GM12878 (cell line): ENCODE measurements around the gene C17orf113. TPM values are rescaled to one million over a fixed set of nuclear protein-coding genes. Genes with fewer than 3 reads are reported as not detected.
A peak's percentile ranks its signal among the peaks of the same experiment; 100 is the strongest.

ENCODE experiments used
- ATAC-seq: fragments of 200-7000 bp; cut with Tn5 transposase; 3 replicates; pipeline ENCODE4 v1.9.1; 2020; ENCODE audit warnings: mild to moderate bottlenecking, moderate library complexity
- BruUV-seq: library from RNA; stranded (reverse); fragments of 400-500 nt; replicated peaks from 2 replicates; lab custom pipeline; 2021; lab: Mats Ljungman, UMichigan
- CTCF ChIA-PET: fragments of 300-600 bp; sonication (Branson Sonifier 250); formaldehyde crosslinking; extraction: SDS; loops from one replicate; lab custom pipeline; 2021; ENCODE audit warnings: inconsistent platforms; lab: Yijun Ruan, JAX
- POLR2A ChIA-PET: fragments of 350-600 bp; formaldehyde crosslinking; extraction: SDS; loops from one replicate; lab custom pipeline; 2021; ENCODE audit warnings: inconsistent platforms; lab: Charles Lee
- RAD21 ChIA-PET: fragments of 300-600 bp; sonication (Branson Sonifier 250); formaldehyde crosslinking; loops from one replicate; lab custom pipeline; 2023; ENCODE audit warnings: antibody characterized with exemption; ENCODE audit not compliant: unreplicated experiment; lab: Charles Lee
- SMC1A ChIA-PET: fragments of 300-600 bp; sonication (Branson Sonifier 250); formaldehyde crosslinking; loops from one replicate; lab custom pipeline; 2023; ENCODE audit not compliant: unreplicated experiment, uncharacterized antibody; lab: Charles Lee
- DNase-seq: peaks from one replicate; pipeline ENCODE4 v3.0.0-alpha.2; 2011; ENCODE audit warnings: low read depth, low spot score
- FAIRE-seq: peaks from 3 replicates; lab custom pipeline; 2011; peaks lifted over from hg19 to GRCh38; lab: Jason Lieb, UNC
- H2AFZ ChIP-seq: 2 replicates; pipeline ENCODE4 v1.6.0; 2011; ENCODE audit warnings: low read depth, low read length, control low read depth; ENCODE audit not compliant: control insufficient read depth
- H3K27ac ChIP-seq: 2 replicates; pipeline ENCODE4 v1.5.1; 2011; ENCODE audit warnings: control low read depth; ENCODE audit not compliant: control insufficient read depth, insufficient read depth
- H3K27me3 ChIP-seq, 2 experiments: replicated peaks in 1 of 2; 2 replicates each; pipeline versions ENCODE4 v1.6.0 to v1.6.1; 2011; ENCODE audit warnings: low read length in 1 of 2; ENCODE audit not compliant: control insufficient read depth in 2 of 2, insufficient read depth in 2 of 2
- H3K36me3 ChIP-seq, 2 experiments: 2 replicates each; pipeline ENCODE4 v1.5.1; 2011; ENCODE audit warnings: low read length in 1 of 2; ENCODE audit not compliant: control insufficient read depth in 2 of 2, insufficient read depth in 2 of 2
- H3K4me1 ChIP-seq: 2 replicates; pipeline ENCODE4 v1.6.1; 2011; ENCODE audit warnings: mild to moderate bottlenecking, low read length, moderate library complexity, mixed read lengths; ENCODE audit not compliant: control insufficient read depth, insufficient read depth
- H3K4me2 ChIP-seq: 2 replicates; pipeline ENCODE4 v1.6.0; 2011; ENCODE audit warnings: control low read depth; ENCODE audit not compliant: control insufficient read depth, insufficient read depth
- H3K4me3 ChIP-seq: fragments of 200-600 bp; sonication (generic); 2 replicates; pipeline ENCODE4 v1.5.1; 2016
- H3K79me2 ChIP-seq: 2 replicates; pipeline ENCODE4 v1.6.0; 2011; ENCODE audit warnings: low read length; ENCODE audit not compliant: control insufficient read depth, insufficient read depth
- H3K9ac ChIP-seq: 2 replicates; pipeline ENCODE4 v1.8.0; 2011; ENCODE audit warnings: low read length, control low read depth, mixed read lengths; ENCODE audit not compliant: control insufficient read depth, insufficient read depth
- H3K9me3 ChIP-seq: replicated peaks from 3 replicates; pipeline ENCODE4 v1.5.1; 2011; ENCODE audit warnings: mild to moderate bottlenecking, low read length; ENCODE audit not compliant: control insufficient read depth, insufficient read depth
- H4K20me1 ChIP-seq: 2 replicates; pipeline ENCODE4 v1.6.0; 2011; ENCODE audit not compliant: control insufficient read depth, insufficient read depth
- ASH2L ChIP-seq: fragments of 300-600, 200-600 bp; sonication (generic); IDR thresholded peaks from 2 replicates; pipeline ENCODE4 v1.6.1; 2017; ENCODE audit warnings: low read depth, mild to moderate bottlenecking, borderline replicate concordance
- CREB1 ChIP-seq: IDR thresholded peaks from 2 replicates; pipeline ENCODE4 v1.6.1; 2012; ENCODE audit warnings: low read depth, mild to moderate bottlenecking, inconsistent platforms
- ETV6 ChIP-seq, 2 experiments: fragments of 450-650 bp in 1 of 2; IDR thresholded peaks in 1 of 2; conservative IDR thresholded peaks in 1 of 2; 2 replicates each; pipeline ENCODE4 v1.6.1; 2014; ENCODE audit warnings: antibody characterized with exemption in 1 of 2, borderline replicate concordance in 1 of 2, low read depth in 1 of 2, mild to moderate bottlenecking in 1 of 2, moderate library complexity in 1 of 2
- HDGF ChIP-seq: fragments of 450-650 bp; IDR thresholded peaks from 2 replicates; pipeline ENCODE4 v1.6.1; 2016; ENCODE audit warnings: antibody characterized with exemption
- IKZF2 ChIP-seq, 2 experiments: fragments of 450-650 bp; IDR thresholded peaks; 2 replicates each; pipeline ENCODE4 v1.6.1; 2017; ENCODE audit warnings: mild to moderate bottlenecking in 2 of 2, moderate library complexity in 2 of 2
- KAT2A ChIP-seq: conservative IDR thresholded peaks from 2 replicates; pipeline ENCODE4 v1.6.1; 2011; ENCODE audit warnings: low read depth, low read length; ENCODE audit not compliant: control insufficient read depth
- KLF5 ChIP-seq: fragments of 450-650 bp; IDR thresholded peaks from 2 replicates; pipeline ENCODE4 v1.6.1; 2014; ENCODE audit warnings: mild to moderate bottlenecking; ENCODE audit not compliant: partially characterized antibody
- LARP7 ChIP-seq: fragments of 450-650 bp; IDR thresholded peaks from 2 replicates; pipeline ENCODE4 v1.6.1; 2017; ENCODE audit warnings: mild to moderate bottlenecking
- MAX ChIP-seq: IDR thresholded peaks from 2 replicates; pipeline ENCODE4 v1.6.1; 2012; ENCODE audit warnings: low read depth, low read length, improper control_type of control experiment
- MEF2B ChIP-seq: fragments of 450-650 bp; IDR thresholded peaks from 2 replicates; pipeline ENCODE4 v1.6.1; 2018; ENCODE audit warnings: mild to moderate bottlenecking, moderate library complexity; ENCODE audit not compliant: partially characterized antibody, poor library complexity, severe bottlenecking
- MTA2 ChIP-seq: fragments of 450-650 bp; IDR thresholded peaks from 2 replicates; pipeline ENCODE4 v1.6.1; 2016; ENCODE audit warnings: low read depth, mild to moderate bottlenecking, moderate library complexity
- MYB ChIP-seq: fragments of 150-350 bp; IDR thresholded peaks from 2 replicates; pipeline ENCODE4 v1.6.1; 2014; ENCODE audit warnings: mild to moderate bottlenecking, low read depth, low read length, borderline replicate concordance
- PRDM15 ChIP-seq: fragments of 450-650 bp; formaldehyde crosslinking; IDR thresholded peaks from 2 replicates; pipeline ENCODE4 v1.4.0; 2020; ENCODE audit warnings: mild to moderate bottlenecking, moderate library complexity
- SMARCA5 ChIP-seq: fragments of 450-650 bp; IDR thresholded peaks from 2 replicates; pipeline ENCODE4 v1.6.1; 2017; ENCODE audit warnings: mild to moderate bottlenecking
- SPI1 ChIP-seq: IDR thresholded peaks from 2 replicates; pipeline ENCODE4 v1.6.1; 2011; ENCODE audit warnings: low read depth, mild to moderate bottlenecking, low read length, moderate library complexity, borderline replicate concordance; ENCODE audit not compliant: insufficient read depth
- TCF3 ChIP-seq: IDR thresholded peaks from 2 replicates; pipeline ENCODE4 v1.6.1; 2012; ENCODE audit warnings: low read depth, mild to moderate bottlenecking, low read length, borderline replicate concordance; ENCODE audit not compliant: insufficient read depth
- USF1 ChIP-seq: IDR thresholded peaks from 2 replicates; pipeline ENCODE4 v1.6.1; 2011; ENCODE audit warnings: borderline replicate concordance, low read depth, mild to moderate bottlenecking, moderate library complexity, mixed read lengths, low read length; ENCODE audit not compliant: insufficient read depth; ENCODE audit errors: extremely low read length
- ZNF217 ChIP-seq: fragments of 450-650 bp; IDR thresholded peaks from 2 replicates; pipeline ENCODE4 v1.6.1; 2017; ENCODE audit warnings: antibody characterized with exemption, mild to moderate bottlenecking
- WGBS: methylation state at CpG from one replicate; pipeline ENCODE4 v1.1.6; 2016; ENCODE audit warnings: low lambda C conversion rate; ENCODE audit not compliant: insufficient replicate concordance, insufficient coverage; ENCODE audit errors: missing lambda C conversion rate; 5-methylcytosine and 5-hydroxymethylcytosine counted together
- in situ Hi-C: fragments of 300-500 bp; cut with MboI; formaldehyde crosslinking; loops from 9 replicates; pipeline ENCODE4 v1.14.3; 2018; ENCODE audit warnings: mixed read lengths
- intact Hi-C: fragments of 100-400 bp; cut with micrococcal nuclease; formaldehyde crosslinking; loops from one replicate; pipeline ENCODE4 v1.14.2; 2022; ENCODE audit not compliant: unreplicated experiment
- polyA plus RNA-seq, 11 experiments: library from polyadenylated mRNA; depleted of rRNA in 4 of 11; unstranded in 6 of 11; stranded (reverse) in 5 of 11; fragments of >200 nt; fragmentation: Nextera tagmentation in 4 of 11; fragmentation: Illumina TruSeq in 1 of 11; extraction: Ambion mirVana in 4 of 11; extraction: Trizol in 1 of 11; gene quantifications; 1 replicate in 1 of 11; 2 replicates in 10 of 11; pipeline versions ENCODE4 v1.2.1 to v1.2.3, GENCODE V29; 2011 to 2016; ENCODE audit warnings: inconsistent platforms in 2 of 11, missing spikeins in 2 of 11, low read depth in 1 of 11
- total RNA-seq, 4 experiments: library from RNA; depleted of rRNA in 3 of 4; stranded (reverse); fragments of >200 nt in 3 of 4; fragmentation: Illumina TruSeq in 1 of 4; extraction: Trizol in 1 of 4; gene quantifications; 2 replicates each; pipeline versions ENCODE4 v1.2.1 to v1.2.3, GENCODE V29; 2013 to 2021

C17orf113 gene
- total and polyA plus RNA-seq, 10 of the 15 experiments (the other 5 are each of a cell fraction or from before 2014, with no cell fraction given), result 0.03 to 0.17 (median 0.08) TPM; not detected in 3

GRCh38 chr17:42018339-42018738, 32.1 kb downstream of the C17orf113 start (continued):
- TF ChIP-seq LARP7, result no peak
- no peak for TF ChIP-seq USF1
- TF ChIP-seq ETV6 (conservative IDR thresholded peaks at IDR 0.05 in 1 of 2, IDR thresholded peaks at IDR 0.05 in 1 of 2; ENCODE audit: borderline replicate concordance in 1 of 2, low read depth in 1 of 2), result no peak

GRCh38 chr17:42017866-42018200, 32.6 kb downstream of the C17orf113 start:
- peak overlapping the region; percentile 85 for H3K4me3 ChIP-seq
- H3K27me3 ChIP-seq, result no peaks in the 10 kb centered on the region
- peak overlapping the region; percentile 95 for H2AFZ ChIP-seq
- CTCF ChIA-PET, result interaction anchor here (0.6 to 5.6 kb wide), 22 partner anchors 9 to 389 kb away, joined by 3 to 85 read pairs (median 5); partner anchors contain the start of genes ACLY, CNP, DHX58 and KCNH4
- FAIRE-seq (no peak), ATAC-seq (peak; percentile 18), DNase-seq (no peak)
- intact Hi-C loops (loop anchor here (2.0 kb wide), 1 partner anchor 51 kb away; the partner anchor contains the start of gene CNP), in situ Hi-C loops (loop anchor here (25.0 kb wide), 1 partner anchor 1194 kb away; the partner anchor contains the start of gene TMEM106A)
- no peaks in the 10 kb centered on the region for H4K20me1 ChIP-seq
- no peaks in the 10 kb centered on the region for H3K9me3 ChIP-seq
- SMC1A ChIA-PET, result interaction anchor here (0.7 to 2.5 kb wide), 9 partner anchors 8 to 164 kb away, joined by 3 to 19 read pairs (median 4); partner anchors contain the start of genes CNP and DHX58
- H3K9ac ChIP-seq, result peak overlapping the region; percentile 99
- no TSS peak for BruUV-seq
- H3K27ac ChIP-seq, result peak overlapping the region; percentile 97
- RAD21 ChIA-PET, result interaction anchor here (0.7 to 6.6 kb wide), 12 partner anchors 9 to 164 kb away, joined by 3 to 53 read pairs (median 6); partner anchors contain the start of genes ACLY, CNP and DHX58
- POLR2A ChIA-PET, result interaction anchor here (0.5 to 3.2 kb wide), 16 partner anchors 12 to 164 kb away, joined by 3 to 45 read pairs (median 6); partner anchors contain the start of genes CNP, DHX58, KAT2A and KCNH4
- H3K79me2 ChIP-seq, result peaks cover 64% of the 10 kb centered on the region
- 24% methylated on average over 11 of the region's 11 CpGs for WGBS
- peaks cover 23% of the 10 kb centered on the region for H3K4me1 ChIP-seq
- H3K36me3 ChIP-seq, result no peaks in the 10 kb centered on the region; a peak in 1 of 4 replicates
- peak overlapping the region; percentile 97 for H3K4me2 ChIP-seq
- TF ChIP-seq KLF5 (no peak), ZNF217 (no peak), PRDM15 (CRISPR knock-in tag) (no peak), MYB (no peak), KAT2A (no peak), CREB1 (no peak), ASH2L (no peak), MEF2B (no peak), HDGF (no peak), TCF3 (no peak), SMARCA5 (0 out of 2 replicates have a peak, but pooled peaks have one; percentile 23), IKZF2 (IDR thresholded peaks at IDR 0.05) (0 out of 4 replicates have a peak, but pooled peaks of 1 of the 2 experiments have one; percentile 5), MAX (no peak), MTA2 (no peak), SPI1 (no peak)
